ENCODE measurements around the gene BCOR.

BCOR gene

DNA sequence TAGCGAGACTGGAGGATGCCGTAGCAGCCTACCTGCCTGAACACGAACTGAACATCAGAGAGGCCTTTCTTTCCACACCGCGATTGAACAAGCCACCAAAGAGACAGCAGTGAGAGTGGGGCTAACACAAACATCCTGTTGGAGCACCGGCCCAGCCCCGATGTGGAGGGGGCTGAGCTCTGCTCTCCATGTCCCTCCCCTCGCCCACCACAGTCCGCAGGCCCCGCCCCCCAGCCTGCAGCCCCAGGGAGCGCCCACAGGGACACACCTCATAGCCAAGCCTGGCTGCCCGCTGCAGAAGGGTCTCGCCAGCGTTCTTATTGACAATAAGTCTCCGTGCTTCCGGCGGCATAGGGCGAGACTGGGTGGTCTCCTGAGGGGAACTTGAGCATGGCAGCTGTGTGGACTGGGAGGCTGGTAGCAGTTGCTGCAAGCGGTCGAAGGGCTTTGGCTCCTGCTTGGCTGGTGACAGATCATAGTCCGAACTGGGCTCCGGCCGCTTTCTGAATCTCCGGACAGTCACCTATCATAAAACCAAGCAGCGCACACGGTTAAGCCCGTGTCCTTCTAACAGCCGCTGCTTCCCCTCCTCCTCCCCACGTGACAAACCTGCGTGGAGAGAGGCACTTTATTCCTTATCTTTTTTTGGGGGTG is 35.8 kb downstream of the BCOR start:
- no peak for DNase-seq

DNA sequence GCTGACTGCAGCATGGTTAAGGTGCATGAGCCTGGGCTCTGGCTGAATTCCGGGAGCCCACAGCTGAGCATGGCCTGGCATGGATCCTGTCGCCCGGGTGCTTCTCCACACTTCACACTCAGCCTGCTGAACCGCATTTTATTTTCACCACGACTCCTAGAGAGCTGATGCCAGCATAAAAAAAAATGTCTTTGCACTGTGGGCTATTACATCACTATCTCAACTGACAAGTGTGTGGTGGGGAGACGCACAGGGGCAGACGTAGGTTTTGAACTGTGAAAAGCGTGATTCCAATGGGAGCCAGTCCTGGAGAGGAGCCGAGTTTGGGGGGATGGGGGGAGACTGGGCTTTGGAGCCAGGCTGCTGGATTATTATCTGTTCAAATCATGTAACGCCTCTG is 36.8 kb downstream of the BCOR start:
- no peak for DNase-seq

DNA sequence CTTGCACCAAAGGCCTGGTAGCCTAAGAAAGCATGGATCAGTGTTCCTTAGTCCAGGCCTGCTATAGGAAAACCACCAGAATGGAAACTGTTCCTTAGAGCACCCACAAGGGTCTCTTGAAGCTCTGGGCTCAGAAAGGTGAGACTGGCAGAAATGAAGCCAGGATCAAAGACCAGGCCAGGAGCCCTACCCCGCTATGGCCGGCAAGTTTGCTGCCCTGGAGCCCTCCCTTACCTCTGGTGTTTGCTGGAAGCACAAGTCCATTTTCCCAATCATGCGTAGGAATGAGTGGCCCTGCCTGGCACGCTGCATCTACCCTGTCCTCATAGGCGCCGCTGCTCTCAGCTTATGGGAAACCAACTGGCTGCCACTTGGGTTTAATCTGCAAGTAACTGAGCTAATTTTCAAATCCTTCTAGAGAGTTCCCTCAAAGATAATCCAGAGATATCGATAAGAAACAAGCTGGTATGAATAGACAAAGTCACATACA is 37.4 kb downstream of the BCOR start:
- DNase-seq, result no peak

DNA sequence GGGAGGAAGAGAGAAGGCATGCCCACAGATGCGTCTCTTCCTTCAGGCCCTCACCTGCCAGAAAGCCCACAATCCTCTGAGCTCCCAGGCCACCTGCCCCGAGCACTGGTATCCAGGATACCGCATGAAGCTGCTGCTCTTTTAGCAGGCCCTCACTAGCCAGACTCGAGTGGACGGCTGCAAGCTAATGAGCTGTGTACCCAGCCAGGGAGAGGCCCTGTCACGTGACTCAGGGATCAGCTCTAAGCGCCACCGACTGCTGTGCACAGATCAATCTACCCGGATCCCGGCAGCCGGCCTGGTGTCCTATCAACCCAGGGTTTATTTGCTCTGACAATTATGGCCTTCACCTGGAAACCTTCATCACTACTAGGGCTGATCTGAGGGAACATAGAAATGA is 39.0 kb downstream of the BCOR start:
- no peak for DNase-seq

DNA sequence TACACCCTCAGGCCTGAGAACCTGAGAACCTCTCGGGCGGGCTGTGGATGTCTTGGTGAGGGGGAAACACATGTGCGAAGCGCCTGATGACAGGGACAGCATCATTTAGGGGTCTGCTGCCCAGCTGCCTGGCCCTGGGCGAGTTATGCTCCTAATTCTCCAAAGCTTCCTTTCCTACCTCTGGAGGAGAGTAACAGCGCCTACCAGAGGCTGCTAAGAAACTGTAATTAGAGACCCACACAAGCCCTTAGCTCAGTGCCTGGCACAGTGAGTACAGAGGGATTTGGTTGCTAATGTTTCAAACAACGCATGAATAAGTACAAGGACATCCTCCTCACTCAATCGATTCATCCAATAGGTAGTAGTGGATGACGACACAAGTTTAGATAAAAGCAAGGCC is 40.4 kb downstream of the BCOR start:
- no peak for DNase-seq

DNA sequence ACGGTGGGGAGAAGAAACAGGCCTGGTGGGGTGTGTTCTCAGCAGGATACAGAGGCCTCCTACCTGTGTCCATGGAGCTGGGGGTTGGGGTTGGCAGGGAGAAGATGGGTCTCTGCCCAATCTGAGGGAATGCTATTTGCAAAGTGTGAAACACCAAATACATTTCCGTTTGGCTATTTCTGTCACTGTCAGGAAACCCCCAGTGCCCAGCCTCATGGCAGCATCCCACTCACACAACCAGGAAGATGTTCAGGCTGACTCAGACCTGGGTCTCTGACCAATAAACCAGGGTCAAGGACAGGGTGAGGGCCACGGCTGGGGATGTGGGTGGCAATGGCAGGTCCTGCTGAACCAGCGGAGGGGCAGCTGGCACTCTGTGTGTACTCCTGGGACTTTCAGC is 41.3 kb downstream of the BCOR start:
- no peak for DNase-seq

DNA sequence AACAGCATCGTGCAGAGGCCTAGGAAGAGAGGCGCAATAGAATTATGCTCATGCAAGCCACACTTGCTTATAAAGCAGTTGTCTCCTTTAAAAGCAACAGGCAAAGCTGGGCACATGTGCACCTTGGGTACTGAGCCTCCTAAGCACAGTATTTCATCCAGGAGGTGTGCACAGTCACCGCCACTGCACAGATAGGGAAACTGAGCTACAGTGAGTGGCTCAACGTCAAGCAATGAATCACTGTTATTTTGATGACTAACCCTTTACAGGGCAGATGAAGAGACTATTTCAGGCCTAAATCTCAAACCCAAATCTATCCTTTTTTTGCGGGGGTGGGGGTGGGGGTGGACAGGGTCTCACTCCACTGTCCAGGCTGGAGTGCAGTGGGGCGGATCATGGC is 42.3 kb downstream of the BCOR start:
- DNase-seq, result no peak

DNA sequence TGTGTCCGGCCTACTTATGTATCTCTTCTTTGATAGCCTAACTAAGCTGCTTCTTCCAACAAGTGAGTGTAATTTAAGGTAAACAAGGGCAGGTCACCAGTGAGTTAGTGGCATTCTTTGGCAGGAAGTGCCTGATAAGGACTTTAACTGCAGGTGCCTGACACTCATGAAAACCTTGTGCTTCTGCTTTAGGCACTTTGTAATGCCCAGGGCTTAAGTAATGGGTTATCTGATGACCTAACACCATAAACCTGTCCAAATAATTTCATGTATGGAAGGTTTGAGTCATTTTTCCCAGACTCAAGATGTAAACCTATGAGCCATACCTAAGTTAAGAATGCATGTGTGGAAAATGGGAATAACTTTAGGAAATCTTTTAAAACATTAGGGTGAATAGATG is 43.0 kb downstream of the BCOR start:
- DNase-seq, result no peak

DNA sequence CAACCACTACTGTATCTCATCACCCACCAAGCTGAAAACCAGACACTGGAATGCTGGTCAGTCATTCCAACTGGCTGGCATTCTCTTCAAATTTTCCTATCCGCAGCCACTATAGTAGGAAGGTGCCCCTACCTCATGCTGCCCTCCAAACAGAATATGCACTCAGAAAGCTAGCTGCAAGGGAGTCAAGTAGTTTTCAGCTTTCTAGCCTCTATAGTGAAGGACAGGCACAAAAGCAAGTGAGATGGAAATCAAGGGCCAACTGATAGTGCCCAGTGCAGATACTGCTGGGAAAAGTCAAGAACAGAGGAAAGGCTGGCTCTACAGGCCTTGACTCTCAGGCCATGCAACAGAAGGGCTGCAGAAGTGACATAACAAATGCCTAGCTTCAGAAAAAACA is 47.2 kb downstream of the BCOR start:
- no peak for DNase-seq

DNA sequence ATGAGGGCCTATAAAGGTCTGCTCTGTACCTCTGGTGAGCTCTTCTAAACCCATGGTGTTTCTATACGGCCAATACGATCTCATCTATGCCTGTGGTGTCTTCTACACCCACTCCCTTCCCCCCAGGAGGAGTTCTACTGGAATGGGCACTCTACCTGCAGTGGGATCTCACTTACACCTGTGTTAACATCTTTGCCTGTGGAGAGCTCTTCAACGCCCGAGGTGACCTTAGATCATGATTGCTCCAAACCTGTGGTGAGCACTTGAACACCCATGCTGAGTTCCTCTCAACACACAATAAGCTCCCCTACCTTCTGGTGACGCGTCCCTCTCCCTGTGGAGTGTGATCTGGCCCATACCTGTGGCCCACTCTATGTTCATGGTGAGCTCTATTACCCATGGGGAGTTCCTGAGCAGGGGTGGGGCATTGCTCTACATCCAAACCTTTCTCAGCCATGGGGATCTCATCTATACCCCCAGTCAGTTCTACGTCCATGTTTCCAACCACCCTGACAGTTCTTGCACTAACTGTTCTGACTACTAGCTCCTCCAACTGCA is 48.6 kb downstream of the BCOR start:
- no peak for DNase-seq

DNA sequence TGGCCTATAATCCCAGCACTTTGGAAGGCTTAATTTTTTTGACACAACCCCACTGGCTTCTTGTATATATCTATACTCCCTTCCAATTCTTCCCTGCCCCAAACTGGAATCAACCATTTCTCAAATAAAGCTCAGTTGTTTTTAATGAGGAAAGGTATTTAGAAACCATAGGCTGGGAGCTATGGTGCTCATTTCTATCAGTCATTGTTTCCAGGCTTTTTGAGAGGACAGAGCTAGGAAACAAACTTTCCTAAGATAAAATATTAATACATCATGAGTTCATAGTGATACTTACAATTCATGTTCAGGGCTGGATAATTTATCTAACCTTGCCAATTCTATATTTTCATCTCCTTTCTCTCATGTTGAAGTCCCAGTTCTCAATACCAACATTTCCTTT is 50.3 kb downstream of the BCOR start:
- DNase-seq, result no peak

DNA sequence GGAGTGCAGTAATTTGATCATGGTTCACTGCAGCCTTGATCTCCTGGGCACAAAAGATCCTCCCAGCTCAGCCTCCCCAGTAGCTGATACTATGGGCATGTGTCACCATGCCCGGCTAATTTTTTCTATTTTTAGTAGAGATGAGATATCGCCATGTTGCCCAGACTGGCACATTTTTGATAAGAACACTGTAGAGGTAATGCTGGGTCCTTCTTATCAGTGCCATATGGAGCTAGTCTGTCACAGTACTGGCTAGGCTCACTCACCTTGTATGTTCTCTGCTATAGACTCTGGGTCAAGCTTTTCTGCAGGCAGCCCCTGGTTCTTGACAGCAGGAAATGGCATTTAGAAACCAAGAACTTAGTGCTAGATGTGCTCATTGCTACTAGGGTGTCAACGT is 53.9 kb downstream of the BCOR start:
- DNase-seq, result no peak

DNA sequence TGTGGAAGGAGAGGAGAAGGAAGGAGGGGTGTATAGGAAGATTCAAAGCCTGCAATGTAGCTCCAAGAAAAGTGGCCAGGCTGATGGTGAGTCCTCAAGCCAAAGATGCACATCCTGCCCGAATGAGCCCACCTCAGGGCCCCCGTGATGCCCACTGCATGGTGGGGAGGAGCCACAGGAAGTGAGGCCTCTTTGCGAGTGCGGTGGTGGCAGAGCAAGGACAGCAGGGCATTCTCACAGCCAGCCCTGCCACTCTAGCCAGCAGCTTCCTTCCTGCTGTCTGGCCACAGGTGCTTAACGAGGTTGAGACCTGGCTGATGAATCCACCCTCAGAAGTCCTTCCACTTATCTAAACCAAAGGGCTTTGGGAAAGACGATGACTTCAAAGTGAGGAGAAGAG is 55.8 kb downstream of the BCOR start:
- no peak for DNase-seq

DNA sequence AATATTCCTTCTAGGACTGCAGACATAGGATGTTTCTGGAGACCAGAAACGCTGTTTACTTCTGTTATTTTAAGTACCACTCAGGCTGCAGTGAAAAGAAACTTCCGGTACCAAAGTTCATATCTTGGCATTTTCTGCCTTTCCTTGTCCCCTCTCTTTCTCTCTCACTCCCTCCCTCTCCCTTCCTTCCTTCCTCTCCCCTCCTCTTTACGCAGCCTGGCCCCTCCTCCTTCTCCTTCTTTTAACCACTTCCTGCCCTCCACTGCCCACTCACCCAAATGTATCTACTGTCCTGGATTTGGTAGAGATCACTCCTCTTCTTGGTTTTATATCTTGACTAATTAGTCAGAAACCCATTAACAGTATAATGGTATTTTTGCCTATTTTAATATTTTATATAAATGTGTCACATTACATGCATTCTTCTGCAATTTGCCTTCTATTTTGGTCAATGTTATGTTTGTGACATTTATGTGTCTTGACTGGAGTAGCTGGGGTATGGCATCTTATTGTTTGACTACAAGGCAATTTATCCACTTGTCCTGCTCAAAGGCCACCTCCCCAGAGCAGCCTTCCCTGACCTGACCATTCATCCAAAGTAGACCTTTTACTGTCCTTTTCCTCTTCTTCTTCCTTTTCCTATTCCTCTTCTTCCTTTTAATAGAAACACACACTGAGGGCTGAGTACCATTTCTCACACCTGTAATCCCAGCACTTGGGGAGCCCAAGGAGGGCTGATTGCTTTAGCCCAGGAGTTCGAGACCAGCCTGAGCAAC is 56.9 kb downstream of the BCOR start:
- no peak for DNase-seq

DNA sequence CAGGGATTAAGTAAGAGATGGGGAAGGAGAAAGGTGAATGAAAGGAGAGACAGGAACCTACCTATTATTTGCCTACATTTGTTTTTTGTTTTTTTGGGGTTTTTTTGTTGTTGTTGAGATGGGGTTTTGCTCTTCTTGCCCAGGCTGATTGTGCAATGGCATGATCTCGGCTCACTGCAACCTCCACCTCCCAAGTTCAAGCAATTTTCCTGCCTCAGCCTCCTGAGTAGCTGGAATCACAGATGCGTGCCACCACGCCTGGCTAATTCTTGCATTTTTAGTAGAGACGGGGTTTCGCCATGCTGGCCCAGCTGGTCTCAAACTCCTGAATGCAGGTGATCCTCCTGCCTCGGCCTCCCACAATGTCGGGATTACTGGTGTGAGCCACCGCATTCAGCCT is 57.9 kb downstream of the BCOR start:
- no peak for DNase-seq

DNA sequence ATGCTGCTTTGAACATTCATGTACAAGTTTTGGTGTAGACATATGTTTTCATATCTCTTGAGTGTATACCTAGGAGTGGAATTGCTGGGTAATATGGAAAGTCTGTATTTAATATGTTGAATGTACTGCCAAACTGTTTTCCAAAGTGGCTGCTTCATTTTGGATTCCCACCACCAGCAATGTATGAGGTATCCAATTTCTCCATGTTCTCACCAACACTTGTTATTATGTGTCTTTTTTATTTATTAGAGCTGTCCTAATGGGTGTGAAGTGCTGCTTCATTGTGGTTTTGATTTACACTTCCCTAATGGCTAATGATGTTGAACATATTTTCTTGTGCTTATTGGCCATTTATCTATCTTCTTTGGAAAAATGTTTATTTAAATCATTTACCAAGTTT is 60.4 kb downstream of the BCOR start:
- DNase-seq, result no peak

DNA sequence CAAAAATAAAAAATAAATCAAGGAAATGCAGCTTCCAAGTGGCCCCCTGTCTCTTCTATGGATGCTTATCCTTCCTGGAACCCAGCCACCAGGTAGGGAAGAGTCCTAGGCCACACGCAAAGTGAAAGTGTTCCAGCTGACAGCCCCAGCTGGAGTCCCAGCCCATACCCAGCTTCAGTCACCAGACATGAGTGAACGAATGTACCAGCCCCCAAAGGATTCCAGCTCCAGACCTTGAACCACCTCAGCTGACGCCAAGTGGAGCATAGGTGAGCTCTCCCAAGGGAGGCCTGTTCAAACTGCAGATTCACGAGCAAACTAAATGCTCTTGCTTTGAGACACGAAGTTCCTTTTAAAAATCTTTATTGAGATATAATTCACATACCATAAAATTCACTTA is 62.0 kb downstream of the BCOR start:
- DNase-seq, result no peak

DNA sequence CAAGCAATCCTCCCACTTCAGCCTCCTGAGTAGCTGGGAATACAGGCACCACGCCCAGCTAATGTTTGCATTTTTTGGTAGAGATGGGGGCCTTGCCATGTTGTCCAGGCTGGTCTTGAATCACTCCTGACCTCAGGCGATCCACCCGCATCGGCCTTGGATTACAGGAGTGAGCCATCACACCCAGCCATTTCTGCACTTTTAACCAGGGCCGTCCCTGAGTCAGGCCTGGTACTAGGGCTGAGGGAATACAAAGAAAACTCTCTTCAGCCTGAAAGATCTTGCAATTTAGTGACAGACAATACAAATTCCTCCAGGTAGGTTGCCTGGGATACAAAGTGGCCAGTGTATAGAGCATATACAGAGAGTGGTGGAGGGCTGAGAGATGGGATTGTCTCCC is 65.8 kb downstream of the BCOR start:
- DNase-seq, result no peak

DNA sequence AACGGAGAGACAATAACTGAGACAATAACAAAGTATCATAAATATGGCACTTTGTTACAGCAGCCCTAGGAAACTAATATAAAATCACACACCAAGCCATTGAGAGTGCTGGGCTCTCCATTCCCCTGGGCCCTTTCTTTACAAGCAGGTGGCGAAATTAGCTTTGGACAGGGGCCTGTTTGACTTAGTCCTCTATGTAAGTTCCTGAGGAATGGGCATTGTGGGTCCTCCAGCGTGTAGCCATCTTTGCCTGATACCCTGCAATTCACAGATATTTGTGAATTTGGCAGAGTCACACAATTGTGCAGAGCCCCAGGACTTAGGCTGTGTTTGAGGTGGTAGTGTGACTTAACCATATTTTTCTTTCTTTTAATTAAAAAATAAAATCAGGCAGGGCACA is 67.6 kb downstream of the BCOR start:
- no peak for DNase-seq

DNA sequence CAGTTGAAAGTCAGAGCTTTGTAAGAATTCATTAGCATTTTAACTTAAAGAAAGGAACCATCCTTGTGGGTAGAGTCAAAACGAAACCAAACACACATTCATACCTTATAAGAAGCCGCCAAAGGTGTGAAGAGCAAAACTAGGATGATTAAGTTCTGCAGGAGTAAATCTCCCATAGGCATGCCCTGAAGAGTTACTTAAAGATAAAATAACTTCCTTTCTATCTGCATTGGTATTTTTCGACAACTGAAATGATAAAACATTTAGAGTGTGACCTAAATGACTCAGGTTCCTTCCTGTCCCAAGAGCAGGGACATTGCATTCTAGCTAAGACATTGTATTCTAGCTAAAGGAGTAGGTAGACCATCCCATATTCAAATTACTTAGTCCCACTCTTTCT is 75.3 kb downstream of the BCOR start:
- DNase-seq, result no peak

DNA sequence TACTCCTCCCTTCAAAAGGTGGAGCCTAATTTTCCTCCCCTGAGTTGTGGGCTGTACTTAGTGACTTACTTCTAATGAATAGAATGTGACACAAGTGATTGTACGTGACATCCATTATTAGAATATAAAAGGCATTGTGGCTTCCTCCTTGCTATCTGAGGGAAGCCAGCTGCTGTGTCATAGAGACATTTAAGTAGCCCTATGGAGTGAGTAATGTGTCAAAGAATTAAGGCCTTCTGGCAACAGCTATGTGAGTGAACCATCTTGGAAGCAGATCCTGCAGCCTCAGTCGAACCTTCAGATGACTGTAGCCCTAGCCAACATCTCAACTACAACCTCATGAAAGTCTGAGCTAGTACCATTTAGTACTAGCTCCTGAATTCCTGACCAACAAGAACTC is 76.1 kb downstream of the BCOR start:
- no peak for DNase-seq

DNA sequence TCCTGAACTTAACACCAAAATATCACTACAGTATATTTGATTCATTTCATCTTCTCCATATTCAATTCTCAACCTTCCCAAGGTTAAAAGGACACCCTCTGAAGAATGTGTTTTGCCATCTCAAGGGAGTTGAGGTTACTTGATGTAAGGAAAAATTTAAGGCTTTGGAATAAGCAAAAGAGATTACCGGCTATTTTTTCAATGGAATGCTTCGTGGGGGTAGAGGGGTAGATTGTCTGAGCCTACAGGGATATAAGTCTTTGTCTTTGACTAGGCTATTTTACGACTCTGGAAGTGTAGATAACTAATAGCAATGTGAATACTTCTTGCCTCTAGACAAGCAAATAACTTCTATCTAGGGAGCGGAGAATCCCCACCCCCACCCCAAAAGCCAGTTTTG is 78.2 kb downstream of the BCOR start:
- no peak for DNase-seq

DNA sequence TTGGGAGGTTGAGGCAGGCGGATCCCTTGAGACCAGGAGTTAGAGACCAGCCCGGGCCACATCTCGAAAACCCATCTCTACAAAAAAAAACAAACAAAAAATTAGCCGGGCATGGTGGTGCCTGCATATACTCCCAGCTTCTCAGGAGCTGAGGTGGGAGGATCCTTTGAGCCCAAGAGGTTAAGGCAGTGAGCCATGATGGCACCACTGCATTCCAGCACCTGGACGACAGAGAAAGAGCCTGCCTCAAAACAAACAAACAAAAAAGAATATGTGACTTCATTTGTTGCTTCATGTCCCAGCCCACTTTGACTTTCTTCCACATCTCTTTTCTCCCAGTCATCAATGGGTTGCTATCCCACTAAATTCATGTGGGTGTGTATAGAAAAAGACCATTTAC is 79.7 kb downstream of the BCOR start:
- DNase-seq, result no peak

DNA sequence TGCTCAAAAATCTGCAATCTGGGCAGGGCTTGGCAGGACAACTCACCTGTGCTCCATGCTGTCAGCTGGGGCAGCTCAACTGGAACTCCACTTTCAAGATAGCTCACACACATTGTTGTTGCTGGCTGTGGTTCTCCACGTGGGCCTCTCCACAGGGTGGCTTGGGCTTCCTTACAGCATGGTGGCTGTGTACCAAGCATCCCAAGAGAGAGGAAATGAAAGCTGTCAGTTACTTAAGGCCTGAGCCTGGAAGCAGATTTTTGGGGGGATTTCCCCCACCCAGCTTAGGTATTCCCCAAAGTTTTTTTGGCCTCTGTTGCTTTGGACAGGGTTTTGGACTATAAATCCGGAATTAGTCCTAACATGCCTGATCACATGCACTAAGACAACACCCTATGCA is 81.0 kb downstream of the BCOR start:
- no peak for DNase-seq

DNA sequence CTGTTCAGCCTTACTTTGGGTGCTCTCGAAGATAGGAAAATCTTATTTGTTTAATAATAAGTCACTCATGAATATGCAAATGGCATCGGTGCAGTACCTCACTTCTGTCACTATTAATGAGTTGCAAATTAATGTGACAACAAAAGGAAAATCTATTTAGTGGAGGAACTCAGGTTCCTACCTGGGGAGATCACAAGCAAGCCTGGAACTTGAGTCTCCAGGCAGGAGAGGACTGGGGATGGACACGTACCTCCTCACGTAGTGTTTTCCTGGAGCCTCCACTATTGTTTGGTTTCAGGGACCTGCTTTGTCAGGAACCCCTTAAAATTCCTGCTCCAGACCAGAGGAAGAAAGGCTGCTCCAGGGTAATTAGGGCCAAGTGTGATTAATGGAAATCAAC is 82.1 kb downstream of the BCOR start:
- DNase-seq, result no peak

Data from stimulated activated CD4-positive, alpha-beta T cell treated with anti-CD3 and anti-CD28 coated beads, Interleukin-4, amount 100 ng/mL, for 24 hours (primary cell).